Smooth muscle cell of the pulmonary artery (primary cell): Measurements from ENCODE around the gene LSM11. TPM values are rescaled to one million over a fixed set of nuclear protein-coding genes. Genes with fewer than 3 reads are reported as not detected.

Experiments
- total RNA-seq: library from RNA; depleted of rRNA; stranded (reverse); fragments of >200 nt; gene quantifications from 2 replicates; pipeline ENCODE4 v1.2.3, GENCODE V29; 2014

Gene LSM11
- total RNA-seq: 5.0 and 6.1 TPM in 2 replicates

GRCh38 chr5:157743163-157744050 lies at the start of gene LSM11:
LSM11 (plus strand) TSS chr5:157743712; CDS start chr5:157743751, 39 bp downstream.

GRCh38 chr5:157731272-157732129 lies 12.0 kb upstream of the LSM11 start, which contains the start of gene THG1L:
THG1L (plus strand) TSS chr5:157731420; CDS start chr5:157731441, 21 bp downstream.

Other genes with a start within 250 kb of the LSM11 start
- gene ADAM19, start 167.9 kb upstream of the LSM11 start, total RNA-seq: 24.6 and 26.9 TPM in 2 replicates
- gene SOX30, start 91.3 kb upstream of the LSM11 start, total RNA-seq: not detected in 2 replicates
- not detected in 2 replicates for gene C5orf52, start 72.2 kb upstream of the LSM11 start, total RNA-seq
- gene THG1L, start 12.3 kb upstream of the LSM11 start, total RNA-seq: 16.6 and 24.0 TPM in 2 replicates
- 177 and 188 TPM in 2 replicates for gene CLINT1, start 115.4 kb downstream of the LSM11 start, total RNA-seq